ENCODE results near the gene ARMC9. TPM values are rescaled to one million over a fixed set of nuclear protein-coding genes. Genes with fewer than 3 reads are reported as not detected.

The ARMC9 gene
- total RNA-seq, 1 donor from 2014 or later = 3.3 TPM

DNA sequence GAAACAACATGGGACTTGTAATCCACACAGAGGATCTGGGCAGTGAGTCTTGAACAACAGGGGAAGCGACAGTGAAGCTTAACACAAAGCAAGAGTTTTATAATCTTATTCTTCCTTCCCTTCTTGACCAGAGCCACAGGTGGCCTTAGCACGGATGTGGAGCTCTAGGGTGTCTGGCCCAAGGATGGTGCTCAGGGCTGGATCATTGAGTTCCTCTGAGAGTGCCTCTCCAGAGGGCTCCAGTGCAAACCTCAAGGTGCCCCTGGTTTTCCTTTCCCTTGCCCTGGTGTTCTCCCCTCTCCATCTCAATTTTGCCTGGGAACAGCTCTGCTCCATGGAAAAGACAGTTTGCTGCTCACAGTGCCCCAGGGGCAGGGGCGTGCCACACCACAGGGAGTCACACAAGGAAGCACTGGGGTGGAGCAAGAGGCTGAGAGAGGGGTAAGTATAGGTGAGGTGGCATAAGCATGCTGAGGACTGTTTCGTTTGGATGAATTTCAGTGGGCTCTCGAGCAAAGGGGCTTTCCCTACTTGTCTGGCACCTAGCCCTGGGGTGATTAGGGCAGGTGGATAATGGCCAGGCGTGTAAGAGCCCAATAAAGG lies 108.5 kb downstream of the ARMC9 start:
- no peaks in the 10 kb centered on the region for H3K36me3 ChIP-seq
- no peak overlapping the region for H3K27ac ChIP-seq
- H3K27me3 ChIP-seq = no peaks in the 10 kb centered on the region
- no peak overlapping the region for H3K4me3 ChIP-seq
- intact Hi-C loops (cut with DNase I) = no loop called here
- TF ChIP-seq, protein P1, sequence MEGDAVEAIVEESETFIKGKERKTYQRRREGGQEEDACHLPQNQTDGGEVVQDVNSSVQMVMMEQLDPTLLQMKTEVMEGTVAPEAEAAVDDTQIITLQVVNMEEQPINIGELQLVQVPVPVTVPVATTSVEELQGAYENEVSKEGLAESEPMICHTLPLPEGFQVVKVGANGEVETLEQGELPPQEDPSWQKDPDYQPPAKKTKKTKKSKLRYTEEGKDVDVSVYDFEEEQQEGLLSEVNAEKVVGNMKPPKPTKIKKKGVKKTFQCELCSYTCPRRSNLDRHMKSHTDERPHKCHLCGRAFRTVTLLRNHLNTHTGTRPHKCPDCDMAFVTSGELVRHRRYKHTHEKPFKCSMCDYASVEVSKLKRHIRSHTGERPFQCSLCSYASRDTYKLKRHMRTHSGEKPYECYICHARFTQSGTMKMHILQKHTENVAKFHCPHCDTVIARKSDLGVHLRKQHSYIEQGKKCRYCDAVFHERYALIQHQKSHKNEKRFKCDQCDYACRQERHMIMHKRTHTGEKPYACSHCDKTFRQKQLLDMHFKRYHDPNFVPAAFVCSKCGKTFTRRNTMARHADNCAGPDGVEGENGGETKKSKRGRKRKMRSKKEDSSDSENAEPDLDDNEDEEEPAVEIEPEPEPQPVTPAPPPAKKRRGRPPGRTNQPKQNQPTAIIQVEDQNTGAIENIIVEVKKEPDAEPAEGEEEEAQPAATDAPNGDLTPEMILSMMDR (IDR thresholded peaks at IDR 0.05) = no peak
- H3K9me3 ChIP-seq = no peaks in the 10 kb centered on the region
- H3K4me1 ChIP-seq = no peaks in the 10 kb centered on the region
- DNase-seq (ENCODE audit: low spot score in 2 of 2) = no peak

DNA sequence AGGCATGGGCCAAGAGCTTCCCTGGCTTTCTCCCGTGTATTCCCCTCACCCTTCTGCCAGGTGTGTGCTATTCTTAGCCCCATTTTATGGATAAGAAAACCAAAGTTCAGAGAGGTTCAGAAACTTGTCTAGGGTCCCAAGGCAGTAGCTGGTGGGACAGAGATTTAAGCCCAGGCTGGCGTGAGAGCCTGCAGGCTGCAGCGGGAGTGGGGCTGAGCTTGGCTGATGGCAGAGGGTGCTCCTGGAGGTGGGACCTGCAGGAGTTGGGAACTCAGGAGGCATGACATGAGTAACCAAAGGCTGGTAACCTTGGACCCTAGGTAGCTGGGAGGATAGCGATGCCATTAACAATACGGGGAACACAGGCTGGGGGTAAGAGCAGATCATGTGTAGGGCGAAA lies 109.8 kb downstream of the ARMC9 start:
- peak overlapping the region in 1 of 2 donors; percentile 5 for H3K27ac ChIP-seq
- intact Hi-C loops (cut with DNase I) = no loop called here
- no peak for DNase-seq (ENCODE audit: low spot score in 2 of 2)

DNA sequence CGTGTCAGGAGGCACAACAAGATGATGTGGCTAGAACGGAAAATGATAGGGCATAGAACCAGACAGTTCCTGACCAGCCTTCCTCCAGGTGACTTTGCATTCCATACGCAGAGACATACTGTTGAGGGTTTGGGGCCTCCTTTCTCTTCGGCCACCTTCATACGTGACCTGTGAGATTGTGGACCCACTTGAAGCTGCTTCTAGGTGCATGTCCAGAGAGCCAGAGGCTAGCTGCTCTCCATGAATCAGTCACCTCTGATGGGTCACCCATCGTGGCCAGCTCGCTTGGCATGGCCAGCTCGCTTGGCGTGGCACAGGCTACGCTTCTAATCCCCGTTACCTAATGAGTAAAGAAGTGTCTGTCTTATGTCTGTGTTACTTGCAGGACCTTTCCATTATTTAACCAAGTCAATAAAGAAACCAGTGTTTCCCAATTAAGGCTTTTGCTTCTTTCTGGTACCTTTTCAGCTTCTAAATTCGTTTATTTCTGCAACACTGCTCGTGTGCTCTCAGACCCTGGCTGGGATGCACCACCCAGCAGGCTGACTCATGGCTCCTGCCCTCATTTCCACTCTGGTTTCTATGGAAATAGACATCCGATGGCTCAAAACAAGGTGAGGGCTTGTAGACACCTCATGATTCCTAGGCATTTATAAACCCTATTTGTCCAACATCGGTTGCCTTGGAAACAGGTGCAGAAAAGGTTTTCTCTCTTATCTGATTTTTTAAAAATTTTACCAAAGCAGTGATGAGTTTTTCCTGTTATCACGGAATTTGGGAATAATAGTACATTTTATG lies 110.4 kb downstream of the ARMC9 start:
- H3K27ac ChIP-seq = peak overlapping the region in 1 of 2 donors; percentile 5
- intact Hi-C loops (cut with DNase I) = no loop called here

More for the DNA sequence above, 109.8 kb downstream of the ARMC9 start:
- H3K9me3 ChIP-seq = no peaks in the 10 kb centered on the region
- no peaks in the 10 kb centered on the region for H3K4me1 ChIP-seq
- no peaks in the 10 kb centered on the region for H3K27me3 ChIP-seq
- TF ChIP-seq, protein P1 (IDR thresholded peaks at IDR 0.05) = no peak
- no peaks in the 10 kb centered on the region for H3K36me3 ChIP-seq
- no peak overlapping the region for H3K4me3 ChIP-seq

DNA sequence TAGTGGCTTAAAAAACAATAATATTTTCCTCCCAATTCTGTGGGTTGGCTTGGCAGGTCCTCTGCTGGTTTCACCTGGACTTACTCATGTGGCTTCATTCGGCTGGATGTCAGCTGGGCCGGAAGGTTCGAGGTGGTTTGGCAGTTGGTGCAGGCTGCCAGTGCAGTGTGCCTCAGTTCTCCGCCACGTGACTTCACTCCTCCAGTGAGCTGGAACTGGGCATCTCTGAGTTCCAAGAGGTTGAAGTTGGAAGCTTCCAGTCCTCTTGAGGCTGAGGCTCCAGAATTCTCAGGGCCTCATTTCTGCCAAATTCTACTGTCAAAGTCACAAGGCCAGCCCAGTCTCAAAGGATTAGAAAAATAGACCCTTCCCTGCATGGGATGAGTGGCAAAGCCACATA lies 113.6 kb downstream of the ARMC9 start:
- Histone ChIP-seq H3K4me1 (no peaks in the 10 kb centered on the region), H3K9me3 (no peaks in the 10 kb centered on the region), H3K27me3 (no peaks in the 10 kb centered on the region), H3K36me3 (no peaks in the 10 kb centered on the region), H3K27ac (no peak overlapping the region), H3K4me3 (no peak overlapping the region)
- TF ChIP-seq, protein P1 (IDR thresholded peaks at IDR 0.05) = no peak
- intact Hi-C loops (cut with DNase I) = no loop called here
- DNase-seq (ENCODE audit: low spot score in 2 of 2) = no peak

More for the DNA sequence above, 110.4 kb downstream of the ARMC9 start:
- no peak for DNase-seq (ENCODE audit: low spot score in 2 of 2)
- H3K27me3 ChIP-seq = no peaks in the 10 kb centered on the region
- no peaks in the 10 kb centered on the region for H3K4me1 ChIP-seq
- H3K36me3 ChIP-seq = no peaks in the 10 kb centered on the region
- H3K9me3 ChIP-seq = no peaks in the 10 kb centered on the region
- TF ChIP-seq, protein P1 (IDR thresholded peaks at IDR 0.05) = no peak
- no peak overlapping the region for H3K4me3 ChIP-seq

DNA sequence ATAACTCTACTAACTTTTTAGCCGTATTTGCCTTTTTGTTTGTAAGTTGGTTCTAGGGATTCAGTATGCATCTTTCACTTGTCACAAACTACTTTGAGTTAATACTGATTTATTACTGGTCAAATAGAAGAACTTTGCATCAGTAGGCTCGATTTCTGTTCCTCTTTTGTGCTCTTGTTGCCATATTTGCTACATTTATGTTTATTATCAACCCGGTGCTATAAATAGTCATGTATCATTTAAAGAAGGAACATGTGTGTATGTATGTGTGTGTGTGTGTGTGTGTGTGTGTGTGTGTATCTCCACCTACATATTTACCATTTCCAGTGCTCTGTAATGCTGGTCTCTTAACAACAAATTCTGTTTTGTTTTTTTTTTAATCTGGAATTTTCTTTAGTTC lies 117.5 kb downstream of the ARMC9 start:
- no peaks in the 10 kb centered on the region for H3K4me1 ChIP-seq
- H3K9me3 ChIP-seq = no peaks in the 10 kb centered on the region
- no peaks in the 10 kb centered on the region for H3K27me3 ChIP-seq
- intact Hi-C loops (cut with DNase I) = no loop called here
- H3K27ac ChIP-seq = no peak overlapping the region
- DNase-seq (ENCODE audit: low spot score in 2 of 2) = no peak
- no peak overlapping the region for H3K4me3 ChIP-seq
- peaks cover 0 to 6% of the 10 kb centered on the region in 2 donors for H3K36me3 ChIP-seq
- TF ChIP-seq, protein P1 (IDR thresholded peaks at IDR 0.05) = no peak
